HCT116 (cell line): ENCODE measurements around the gene HEG1. TPM values are rescaled to one million over a fixed set of nuclear protein-coding genes. Genes with fewer than 3 reads are reported as not detected.

ENCODE experiments used
- ATAC-seq: fragments of 200-7000 bp; cut with Tn5 transposase; 2 replicates; pipeline ENCODE4 v1.9.1; 2020; ENCODE audit warnings: mild to moderate bottlenecking, moderate library complexity
- BruUV-seq: library from RNA; stranded (reverse); fragments of 400-500 nt; replicated peaks from 2 replicates; lab custom pipeline; 2021; lab: Mats Ljungman, UMichigan
- CTCF ChIA-PET: fragments of 300-600 bp; sonication (Branson Sonifier 250); formaldehyde crosslinking; loops from one replicate; lab custom pipeline; 2021; ENCODE audit warnings: antibody characterized with exemption; lab: Charles Lee
- POLR2A ChIA-PET: fragments of 300-600, 350-600 bp; sonication (Branson Sonifier 250); formaldehyde crosslinking; loops from one replicate; lab custom pipeline; 2021; ENCODE audit warnings: antibody characterized with exemption; lab: Charles Lee
- RAD21 ChIA-PET, 2 experiments: fragments of 300-600 bp; sonication (Branson Sonifier 250); formaldehyde crosslinking; loops; one replicate each; lab custom pipeline; 2023; ENCODE audit warnings: low total read pairs in 2 of 2; ENCODE audit not compliant: uncharacterized antibody in 2 of 2, unreplicated experiment in 2 of 2, low non-redundant PET in 1 of 2; lab: Charles Lee
- DNase-seq: peaks from one replicate; pipeline ENCODE4 v3.0.0-alpha.2; 2010; ENCODE audit warnings: low read depth, low spot score
- H2AFZ ChIP-seq: fragments of 200-600 bp; shearing (Covaris generic), sonication (generic); 2 replicates; pipeline ENCODE4 v1.6.1; 2017; ENCODE audit warnings: low read depth, mixed run types, mixed read lengths, antibody characterized with exemption, low read length; ENCODE audit not compliant: poor library complexity, severe bottlenecking
- H3K27ac ChIP-seq: 2 replicates; pipeline ENCODE4 v1.5.1; 2012; ENCODE audit warnings: low read depth, low read length
- H3K27me3 ChIP-seq: fragments of 200-600 bp; sonication (generic); 2 replicates; pipeline ENCODE4 v1.6.1; 2016; ENCODE audit warnings: mixed run types, low read length, mixed read lengths; ENCODE audit not compliant: insufficient read depth
- H3K36me3 ChIP-seq, 2 experiments: fragments of 200-500 bp in 1 of 2; fragments of 200-600 bp in 1 of 2; sonication (Bioruptor generic) in 1 of 2; sonication (generic) in 1 of 2; 2 replicates each; pipeline versions ENCODE4 v1.5.1 to v1.6.1; 2014 to 2016; ENCODE audit warnings: low read length in 2 of 2, inconsistent platforms in 1 of 2, mixed read lengths in 1 of 2, mixed run types in 1 of 2; ENCODE audit not compliant: insufficient read depth in 2 of 2, control insufficient read depth in 1 of 2
- H3K4me1 ChIP-seq, 2 experiments: fragments of 200-600 bp in 1 of 2; sonication (generic) in 1 of 2; 2 replicates each; pipeline versions ENCODE4 v1.5.1 to v1.6.1; 2012 to 2017; ENCODE audit warnings: low read length in 2 of 2, inconsistent platforms in 1 of 2, mild to moderate bottlenecking in 1 of 2, mixed read lengths in 1 of 2, mixed run types in 1 of 2, moderate library complexity in 1 of 2; ENCODE audit not compliant: insufficient read depth in 2 of 2, control insufficient read depth in 1 of 2
- H3K4me2 ChIP-seq: fragments of 200-600 bp; sonication (generic); 2 replicates; pipeline ENCODE4 v1.6.1; 2017; ENCODE audit warnings: mixed run types, low read length, mixed read lengths
- H3K4me3 ChIP-seq, 2 experiments: fragments of 200-600 bp in 1 of 2; sonication (generic) in 1 of 2; replicated peaks in 1 of 2; 2 replicates each; pipeline ENCODE4 v1.5.1; 2011 to 2016; ENCODE audit warnings: low read length in 2 of 2, control low read depth in 1 of 2, low read depth in 1 of 2, mild to moderate bottlenecking in 1 of 2, mixed read lengths in 1 of 2, mixed run types in 1 of 2
- H3K79me2 ChIP-seq: fragments of 200-600 bp; sonication (generic); 2 replicates; pipeline ENCODE4 v1.6.1; 2017; ENCODE audit warnings: mild to moderate bottlenecking, mixed run types, low read length, moderate library complexity, mixed read lengths; ENCODE audit not compliant: insufficient read depth
- H3K9ac ChIP-seq: fragments of 200-600 bp; sonication (generic); 2 replicates; pipeline ENCODE4 v1.6.1; 2016; ENCODE audit warnings: low read length, mixed read lengths
- H3K9me2 ChIP-seq: fragments of 200-600 bp; sonication (generic), shearing (Covaris generic); 2 replicates; pipeline ENCODE4 v1.6.1; 2017; ENCODE audit warnings: mixed run types, mild to moderate bottlenecking, moderate library complexity; ENCODE audit not compliant: insufficient read depth
- H3K9me3 ChIP-seq, 2 experiments: fragments of 200-500 bp in 1 of 2; fragments of 200-600 bp in 1 of 2; sonication (Bioruptor generic) in 1 of 2; sonication (generic) in 1 of 2; 2 replicates each; pipeline ENCODE4 v1.6.1; 2014 to 2017; ENCODE audit warnings: low read length in 2 of 2, mixed read lengths in 2 of 2, inconsistent platforms in 1 of 2, low read depth in 1 of 2, mild to moderate bottlenecking in 1 of 2, mixed run types in 1 of 2, moderate library complexity in 1 of 2; ENCODE audit not compliant: control insufficient read depth in 1 of 2, insufficient read depth in 1 of 2
- H4K20me1 ChIP-seq: fragments of 200-600 bp; sonication (generic), shearing (Covaris generic); 2 replicates; pipeline ENCODE4 v1.6.1; 2017; ENCODE audit warnings: mixed run types, mild to moderate bottlenecking, moderate library complexity; ENCODE audit not compliant: insufficient read depth
- ATF3 ChIP-seq: IDR thresholded peaks from 2 replicates; pipeline ENCODE4 v1.6.1; 2012
- CBX3 ChIP-seq: IDR thresholded peaks from 2 replicates; pipeline ENCODE4 v1.6.1; 2012; ENCODE audit warnings: low read depth
- EZH2 ChIP-seq: fragments of 200-600 bp; sonication (generic); IDR thresholded peaks from 2 replicates; pipeline ENCODE4 v1.6.1; 2017; ENCODE audit warnings: antibody characterized with exemption, mixed run types
- FOSL1 ChIP-seq: IDR thresholded peaks from 2 replicates; pipeline ENCODE4 v1.6.1; 2012; ENCODE audit warnings: low read depth
- JUND ChIP-seq: IDR thresholded peaks from 2 replicates; pipeline ENCODE4 v1.6.1; 2012
- MAX ChIP-seq: IDR thresholded peaks from 2 replicates; pipeline ENCODE4 v1.6.1; 2012
- REST ChIP-seq: IDR thresholded peaks from 2 replicates; pipeline ENCODE4 v1.6.1; 2012; ENCODE audit warnings: low read depth
- SIN3A ChIP-seq: IDR thresholded peaks from 2 replicates; pipeline ENCODE4 v1.6.1; 2012; ENCODE audit warnings: low read depth
- SP1 ChIP-seq: IDR thresholded peaks from 2 replicates; pipeline ENCODE4 v1.6.1; 2012; ENCODE audit warnings: low read depth
- SRF ChIP-seq: IDR thresholded peaks from 2 replicates; pipeline ENCODE4 v1.6.1; 2012; ENCODE audit warnings: low read depth
- YY1 ChIP-seq: IDR thresholded peaks from 2 replicates; pipeline ENCODE4 v1.6.1; 2011; ENCODE audit warnings: low read length, low read depth, moderate library complexity, mild to moderate bottlenecking; ENCODE audit not compliant: insufficient replicate concordance; ENCODE audit errors: extremely low read depth
- ZFX ChIP-seq: fragments of 450-650 bp; IDR thresholded peaks from 2 replicates; pipeline ENCODE4 v1.6.1; 2017
- intact Hi-C: fragments of 100-400 bp; cut with micrococcal nuclease; formaldehyde crosslinking; loops from 2 replicates; pipeline ENCODE4 v1.10.0; 2022
- total RNA-seq: library from RNA; stranded (reverse); gene quantifications from one replicate; pipeline ENCODE4 v1.2.1, GENCODE V29; 2021; ENCODE audit not compliant: unreplicated experiment

Gene HEG1
- total RNA-seq, 1 experiment from 2014 or later = 2.6 TPM

GRCh38 chr3:125102470-125102869, 46.7 kb upstream of the HEG1 start (continued):
- no peak for TF ChIP-seq YY1
- no peak for TF ChIP-seq ZFX
- no peak for TF ChIP-seq SP1
- no peak for TF ChIP-seq JUND
- TF ChIP-seq SIN3A = no peak
- no peak for TF ChIP-seq CBX3
- no peak for TF ChIP-seq EZH2
- no peak for TF ChIP-seq SRF
- TF ChIP-seq REST = no peak
- TF ChIP-seq ATF3 = no peak
- TF ChIP-seq MAX = no peak

GRCh38 chr3:125098611-125099291, 43.0 kb upstream of the HEG1 start:
- Histone ChIP-seq H4K20me1 (no peaks in the 10 kb centered on the region), H3K9ac (no peak overlapping the region), H3K4me3 (no peak overlapping the region), H3K36me3 (no peaks in the 10 kb centered on the region)
- POLR2A ChIA-PET = no interaction called here
- TF ChIP-seq EZH2 (no peak), FOSL1 (no peak), ZFX (no peak)
- TF ChIP-seq, all 23 proteins: peak for 0
- ChIA-PET CTCF (no interaction called here), RAD21 (no interaction called here)
- Histone ChIP-seq H3K79me2 (no peaks in the 10 kb centered on the region), H3K9me3 (no peaks in the 10 kb centered on the region), H3K27ac (no peak overlapping the region), H3K27me3 (no peaks in the 10 kb centered on the region), H3K4me2 (no peak overlapping the region), H3K4me1 (no peaks in the 10 kb centered on the region), H3K9me2 (no peaks in the 10 kb centered on the region), H2AFZ (no peak overlapping the region)
- DNase-seq (no peak), ATAC-seq (no peak)
- BruUV-seq = no TSS peak
- intact Hi-C loops = no loop called here
